Testis (tissue), 3 donors: ENCODE results near the gene ZNF497. TPM values are rescaled to one million over a fixed set of nuclear protein-coding genes. Genes with fewer than 3 reads are reported as not detected.

Experiments used
- DNase-seq: peaks from one replicate; pipeline ENCODE4 v3.0.0-alpha.2; 2019
- H3K27ac ChIP-seq, 2 donors: fragments of 200-600 bp; sonication (generic); one replicate each; pipeline ENCODE4 v1.5.1; 2019
- H3K27me3 ChIP-seq: fragments of 200-600 bp; sonication (generic); one replicate; pipeline ENCODE4 v1.5.1; 2019
- H3K36me3 ChIP-seq: fragments of 200-600 bp; sonication (generic); one replicate; pipeline ENCODE4 v1.5.1; 2017; ENCODE audit warnings: low read depth; ENCODE audit errors: missing control alignments
- H3K4me1 ChIP-seq: fragments of 200-600 bp; sonication (generic); one replicate; pipeline ENCODE4 v1.5.1; 2019
- H3K4me3 ChIP-seq, 2 donors: fragments of 200-600 bp; sonication (generic); one replicate each; pipeline ENCODE4 v1.5.1; 2017 to 2019
- H3K9me3 ChIP-seq: fragments of 200-600 bp; sonication (generic); one replicate; pipeline ENCODE4 v1.5.1; 2017
- CTCF ChIP-seq, 3 experiments: fragments of 450-650 bp in 2 of 3; fragments of 200-600 bp in 1 of 3; sonication (generic) in 1 of 3; IDR thresholded peaks; one replicate each; pipeline ENCODE4 v1.5.1; 2016 to 2019; ENCODE audit warnings: antibody characterized with exemption in 3 of 3, mild to moderate bottlenecking in 2 of 3, moderate library complexity in 1 of 3
- POLR2A ChIP-seq: fragments of 450-650 bp; IDR thresholded peaks from one replicate; pipeline ENCODE4 v1.6.1; 2017; ENCODE audit warnings: antibody characterized with exemption, mild to moderate bottlenecking, moderate library complexity
- WGBS, 2 donors: methylation state at CpG; one replicate each; pipeline ENCODE4 v1.1.5; 2018; 5-methylcytosine and 5-hydroxymethylcytosine counted together
- intact Hi-C: fragments of 100-400 bp; cut with DNase I; formaldehyde crosslinking; loops from one replicate; pipeline ENCODE4 v1.15.1; 2023; ENCODE audit warnings: low total_unique reads
- polyA plus RNA-seq: library from polyadenylated mRNA; stranded (reverse); fragments of 350-450 nt; fragmentation: Illumina TruSeq; extraction: RNeasy Lipid Tissue Mini Kit (QIAGEN cat#74804); gene quantifications from one replicate; pipeline ENCODE4 v1.2.3, GENCODE V29; 2014; ENCODE audit warnings: low read depth, low replicate concordance; ENCODE audit not compliant: insufficient read depth
- total RNA-seq, 2 donors: library from RNA; depleted of rRNA; stranded (reverse); fragments of >200 nt; gene quantifications; one replicate each; pipeline ENCODE4 v1.2.3, GENCODE V29; 2016

ZNF497 gene
- total and polyA plus RNA-seq, 3 donors from 2014 or later, result 2.6 to 10.7 (median 10.3) TPM

- H3K9me3 ChIP-seq, result no peaks in the 10 kb centered on the region
- no peak overlapping the region for H3K4me3 ChIP-seq
- no peaks in the 10 kb centered on the region for H3K27me3 ChIP-seq
- peaks cover 15% of the 10 kb centered on the region for H3K4me1 ChIP-seq
- WGBS, 2 donors, result 78 to 87% methylated on average over 4 of the region's 4 CpGs
- H3K27ac ChIP-seq, result no peak overlapping the region
- DNase-seq, result no peak
- TF ChIP-seq CTCF (IDR thresholded peaks at IDR 0.05) (no peak), POLR2A (no peak)
- H3K36me3 ChIP-seq, result no peaks in the 10 kb centered on the region
- intact Hi-C loops, result no loop called here
These were observed 32.1 kb downstream of the ZNF497 start for GRCh38 chr19:58330458-58330857.

GRCh38 chr19:58328999-58329398 lies 33.6 kb downstream of the ZNF497 start:
- intact Hi-C loops, result no loop called here
- no peak for DNase-seq

GRCh38 chr19:58326914-58327726 lies 35.4 kb downstream of the ZNF497 start, which contains the start of gene ZSCAN22:
Gene ZSCAN22, plus strand, starts transcription at chr19:58326994. Its CDS starts 7,809 bp downstream, at chr19:58334803.
- no peaks in the 10 kb centered on the region for H3K36me3 ChIP-seq

More at GRCh38 chr19:58328999-58329398, 33.6 kb downstream of the ZNF497 start:
- Histone ChIP-seq H3K4me1 (peaks cover 15% of the 10 kb centered on the region), H3K4me3 (no peak overlapping the region), H3K27ac (no peak overlapping the region), H3K36me3 (no peaks in the 10 kb centered on the region), H3K9me3 (no peaks in the 10 kb centered on the region), H3K27me3 (no peaks in the 10 kb centered on the region)
- 65 to 72% methylated on average over 10 of the region's 10 CpGs for WGBS, 2 donors
- TF ChIP-seq CTCF (IDR thresholded peaks at IDR 0.05), result no peak
- TF ChIP-seq POLR2A, result no peak

GRCh38 chr19:58326501-58326913 lies 36.0 kb downstream of the ZNF497 start:
- intact Hi-C loops, result no loop called here
- Histone ChIP-seq H3K4me3 (peak overlapping the region; percentile 77 to 80), H3K27me3 (no peaks in the 10 kb centered on the region), H3K9me3 (no peaks in the 10 kb centered on the region), H3K36me3 (no peaks in the 10 kb centered on the region), H3K27ac (peak overlapping the region; percentile 61 to 92), H3K4me1 (peaks cover 15% of the 10 kb centered on the region)
- DNase-seq, result no peak
- TF ChIP-seq CTCF (IDR thresholded peaks at IDR 0.05) (no peak), POLR2A (no peak)
- 0 to 5% methylated on average over 9 of the region's 9 CpGs for WGBS, 2 donors

More at GRCh38 chr19:58326914-58327726, 35.4 kb downstream of the ZNF497 start, which contains the start of gene ZSCAN22:
- peak; percentile 100 for DNase-seq
- 0% methylated on average over 47 to 62 of the region's 62 CpGs for WGBS, 2 donors
- Histone ChIP-seq H3K27me3 (no peaks in the 10 kb centered on the region), H3K4me3 (peak within 1 kb of the TSS; percentile 77 to 80), H3K4me1 (peaks cover 15% of the 10 kb centered on the region), H3K9me3 (no peaks in the 10 kb centered on the region), H3K27ac (peak within 1 kb of the TSS; percentile 61 to 92)
- TF ChIP-seq POLR2A (no peak), CTCF (IDR thresholded peaks at IDR 0.05) (peak in 1 of 3 experiments; percentile 25)
- intact Hi-C loops, result no loop called here
